Mesenchymal stem cell (in vitro differentiated cells and primary cell): ENCODE data around the gene PPP2R2D.

Source experiments
- DNase-seq: peaks from one replicate; pipeline ENCODE4 v3.0.0-alpha.2; 2013
- H2AFZ ChIP-seq: one replicate; pipeline ENCODE4 v1.6.1; 2013; ENCODE audit warnings: low read depth, mild to moderate bottlenecking, control low read depth, inconsistent platforms, low read length, moderate library complexity
- H2AK5ac ChIP-seq: 2 replicates; pipeline ENCODE4 v1.6.1; 2013; ENCODE audit warnings: low read length, moderate library complexity, mild to moderate bottlenecking, inconsistent platforms; ENCODE audit not compliant: severe bottlenecking
- H2BK120ac ChIP-seq: one replicate; pipeline ENCODE4 v1.6.1; 2013; ENCODE audit warnings: low read depth, mild to moderate bottlenecking, inconsistent platforms, low read length, moderate library complexity
- H2BK12ac ChIP-seq, 2 experiments: one replicate each; pipeline ENCODE4 v1.6.1; 2013; ENCODE audit warnings: inconsistent platforms in 2 of 2, low read length in 2 of 2, mild to moderate bottlenecking in 2 of 2, moderate library complexity in 2 of 2, control low read depth in 1 of 2
- H2BK15ac ChIP-seq: one replicate; pipeline ENCODE4 v1.6.1; 2013; ENCODE audit warnings: mild to moderate bottlenecking, low read depth, inconsistent platforms; ENCODE audit not compliant: poor library complexity, severe bottlenecking
- H2BK5ac ChIP-seq: 2 replicates; pipeline ENCODE4 v1.6.1; 2013; ENCODE audit warnings: low read depth, mild to moderate bottlenecking, low read length, control low read depth, inconsistent platforms; ENCODE audit not compliant: poor library complexity, severe bottlenecking
- H3K14ac ChIP-seq, 2 experiments: one replicate each; pipeline ENCODE4 v1.6.1; 2013; ENCODE audit warnings: inconsistent platforms in 2 of 2, low read length in 2 of 2, control low read depth in 1 of 2, mild to moderate bottlenecking in 1 of 2, moderate library complexity in 1 of 2
- H3K18ac ChIP-seq, 2 experiments: one replicate each; pipeline ENCODE4 v1.6.1; 2013; ENCODE audit warnings: inconsistent platforms in 2 of 2, low read length in 2 of 2, control low read depth in 1 of 2, low read depth in 1 of 2, mild to moderate bottlenecking in 1 of 2
- H3K23ac ChIP-seq, 2 experiments: one replicate each; pipeline ENCODE4 v1.6.1; 2013; ENCODE audit warnings: inconsistent platforms in 2 of 2, low read length in 2 of 2, mild to moderate bottlenecking in 2 of 2, moderate library complexity in 2 of 2, control low read depth in 1 of 2
- H3K27ac ChIP-seq: 2 replicates; pipeline ENCODE4 v1.5.1; 2013; ENCODE audit warnings: mild to moderate bottlenecking, moderate library complexity, low read length, control low read depth, inconsistent platforms; ENCODE audit not compliant: poor library complexity, severe bottlenecking
- H3K27me3 ChIP-seq, 2 experiments: 2 replicates each; pipeline versions ENCODE4 v1.6.1 to v1.7.0; 2013; ENCODE audit warnings: low read length in 2 of 2, mild to moderate bottlenecking in 2 of 2, moderate library complexity in 2 of 2, control low read depth in 1 of 2, inconsistent platforms in 1 of 2; ENCODE audit not compliant: control insufficient read depth in 1 of 2, insufficient read depth in 1 of 2
- H3K36me3 ChIP-seq, 2 experiments: 2 replicates each; pipeline versions ENCODE4 v1.6.1 to v1.7.0; 2013; ENCODE audit warnings: low read length in 2 of 2, control low read depth in 1 of 2, inconsistent platforms in 1 of 2, low read depth in 1 of 2, mild to moderate bottlenecking in 1 of 2; ENCODE audit not compliant: insufficient read depth in 2 of 2, control insufficient read depth in 1 of 2
- H3K4ac ChIP-seq, 2 experiments: one replicate each; pipeline ENCODE4 v1.6.1; 2013; ENCODE audit warnings: inconsistent platforms in 2 of 2, low read length in 2 of 2, mild to moderate bottlenecking in 2 of 2, moderate library complexity in 2 of 2, control low read depth in 1 of 2, low read depth in 1 of 2
- H3K4me1 ChIP-seq: 2 replicates; pipeline ENCODE4 v1.6.1; 2013; ENCODE audit warnings: low read depth, low read length, control low read depth; ENCODE audit not compliant: control insufficient read depth, insufficient read depth
- H3K4me2 ChIP-seq: 2 replicates; pipeline ENCODE4 v1.6.1; 2013; ENCODE audit warnings: low read length, mild to moderate bottlenecking, inconsistent platforms; ENCODE audit not compliant: poor library complexity, severe bottlenecking
- H3K4me3 ChIP-seq, 2 experiments: 2 replicates each; pipeline versions ENCODE4 v1.5.1 to v1.7.0; 2013; ENCODE audit warnings: low read length in 2 of 2, mild to moderate bottlenecking in 2 of 2, control low read depth in 1 of 2, low read depth in 1 of 2; ENCODE audit not compliant: insufficient read depth in 1 of 2
- H3K79me1 ChIP-seq: replicated peaks from 2 replicates; pipeline ENCODE4 v1.6.1; 2013; ENCODE audit warnings: mild to moderate bottlenecking, control low read depth, low read length, inconsistent platforms; ENCODE audit not compliant: poor library complexity, severe bottlenecking
- H3K9ac ChIP-seq: 2 replicates; pipeline ENCODE4 v1.7.0; 2013; ENCODE audit warnings: mild to moderate bottlenecking, low read length, moderate library complexity
- H3K9me3 ChIP-seq: 2 replicates; pipeline ENCODE4 v1.7.0; 2013; ENCODE audit warnings: mild to moderate bottlenecking, low read length; ENCODE audit not compliant: control insufficient read depth
- H4K8ac ChIP-seq: one replicate; pipeline ENCODE4 v1.6.1; 2013; ENCODE audit warnings: inconsistent platforms, mild to moderate bottlenecking, low read length, moderate library complexity
- H4K91ac ChIP-seq: one replicate; pipeline ENCODE4 v1.6.1; 2013; ENCODE audit warnings: mild to moderate bottlenecking, low read length, inconsistent platforms
- WGBS: methylation state at CpG from one replicate; pipeline ENCODE4 v1.1.7; 2013; ENCODE audit warnings: mixed read lengths; 5-methylcytosine and 5-hydroxymethylcytosine counted together

The PPP2R2D gene

GRCh38 chr10:131855461-131856401 is 45.1 kb upstream of the PPP2R2D start:
- Histone ChIP-seq H2BK15ac (no peak overlapping the region), H3K4me1 (no peaks in the 10 kb centered on the region), H3K36me3 (no peaks in the 10 kb centered on the region), H2AFZ (no peak overlapping the region), H3K79me1 (no peaks in the 10 kb centered on the region), H4K91ac (no peak overlapping the region), H2AK5ac (no peak overlapping the region), H3K27ac (no peak overlapping the region), H2BK5ac (no peak overlapping the region), H3K9ac (no peak overlapping the region), H3K4me3 (no peak overlapping the region), H3K18ac (no peak overlapping the region), H3K4ac (no peak overlapping the region), H2BK120ac (no peak overlapping the region), H3K23ac (no peak overlapping the region), H3K14ac (no peak overlapping the region), H4K8ac (no peak overlapping the region), H2BK12ac (no peak overlapping the region), H3K9me3 (no peaks in the 10 kb centered on the region), H3K27me3 (peaks cover 0 to 13% of the 10 kb centered on the region in 2 experiments), H3K4me2 (no peak overlapping the region)
- WGBS = 82% methylated on average over 23 of the region's 23 CpGs
- no peak for DNase-seq

GRCh38 chr10:131856441-131857094 is 44.2 kb upstream of the PPP2R2D start:
- H3K18ac ChIP-seq = no peak overlapping the region
- H2BK5ac ChIP-seq = no peak overlapping the region
- no peak overlapping the region for H2AFZ ChIP-seq
- WGBS = 85% methylated on average over 16 of the region's 18 CpGs
- no peak overlapping the region for H2BK15ac ChIP-seq
- H2BK120ac ChIP-seq = no peak overlapping the region
- no peak overlapping the region for H3K9ac ChIP-seq
- no peaks in the 10 kb centered on the region for H3K4me1 ChIP-seq
- no peaks in the 10 kb centered on the region for H3K79me1 ChIP-seq
- no peaks in the 10 kb centered on the region for H3K9me3 ChIP-seq
- H4K91ac ChIP-seq = no peak overlapping the region
- H3K27me3 ChIP-seq = peaks cover 0 to 19% of the 10 kb centered on the region in 2 experiments
- no peak overlapping the region for H4K8ac ChIP-seq
- H3K4me3 ChIP-seq = no peak overlapping the region
- H3K27ac ChIP-seq = no peak overlapping the region
- H2BK12ac ChIP-seq = no peak overlapping the region
- H3K4ac ChIP-seq = no peak overlapping the region
- H3K14ac ChIP-seq = no peak overlapping the region
- no peak for DNase-seq
- H3K36me3 ChIP-seq = no peaks in the 10 kb centered on the region
- no peak overlapping the region for H3K4me2 ChIP-seq
- no peak overlapping the region for H3K23ac ChIP-seq
- no peak overlapping the region for H2AK5ac ChIP-seq

GRCh38 chr10:131857156-131858117 is 43.4 kb upstream of the PPP2R2D start:
- DNase-seq = no peak
- Histone ChIP-seq H3K4me3 (no peak overlapping the region), H3K14ac (no peak overlapping the region), H3K9me3 (no peaks in the 10 kb centered on the region), H4K8ac (no peak overlapping the region), H2BK5ac (no peak overlapping the region), H2AFZ (no peak overlapping the region), H3K4ac (no peak overlapping the region), H3K36me3 (no peaks in the 10 kb centered on the region), H3K4me2 (no peak overlapping the region), H2BK15ac (no peak overlapping the region), H4K91ac (no peak overlapping the region), H3K18ac (no peak overlapping the region), H3K23ac (no peak overlapping the region), H3K79me1 (no peaks in the 10 kb centered on the region), H3K4me1 (no peaks in the 10 kb centered on the region), H3K9ac (no peak overlapping the region), H3K27ac (no peak overlapping the region), H3K27me3 (peaks cover 0 to 19% of the 10 kb centered on the region in 2 experiments), H2AK5ac (no peak overlapping the region), H2BK12ac (no peak overlapping the region), H2BK120ac (no peak overlapping the region)
- 76% methylated on average over 33 of the region's 33 CpGs for WGBS
